Cardiac fibroblast (primary cell): ENCODE results near the gene PTPRD.

Experiments
- DNase-seq, 2 donors: peaks; one replicate each; pipeline versions ENCODE4 v3.0.0 to v3.0.0-alpha.2; 2010; ENCODE audit warnings: low read depth in 2 of 2
- H3K4me3 ChIP-seq, 2 donors: replicated peaks in 1 of 2; 1 replicate in 1 of 2; 2 replicates in 1 of 2; pipeline ENCODE4 v1.5.1; 2011; ENCODE audit warnings: low read depth in 2 of 2, low read length in 2 of 2, mild to moderate bottlenecking in 2 of 2, moderate library complexity in 1 of 2
- TF ChIP-seq, protein P1 (sequence below): IDR thresholded peaks from one replicate; pipeline ENCODE4 v1.5.1; 2011; ENCODE audit warnings: low read depth, mild to moderate bottlenecking, low read length, inconsistent platforms

The PTPRD gene

DNA sequence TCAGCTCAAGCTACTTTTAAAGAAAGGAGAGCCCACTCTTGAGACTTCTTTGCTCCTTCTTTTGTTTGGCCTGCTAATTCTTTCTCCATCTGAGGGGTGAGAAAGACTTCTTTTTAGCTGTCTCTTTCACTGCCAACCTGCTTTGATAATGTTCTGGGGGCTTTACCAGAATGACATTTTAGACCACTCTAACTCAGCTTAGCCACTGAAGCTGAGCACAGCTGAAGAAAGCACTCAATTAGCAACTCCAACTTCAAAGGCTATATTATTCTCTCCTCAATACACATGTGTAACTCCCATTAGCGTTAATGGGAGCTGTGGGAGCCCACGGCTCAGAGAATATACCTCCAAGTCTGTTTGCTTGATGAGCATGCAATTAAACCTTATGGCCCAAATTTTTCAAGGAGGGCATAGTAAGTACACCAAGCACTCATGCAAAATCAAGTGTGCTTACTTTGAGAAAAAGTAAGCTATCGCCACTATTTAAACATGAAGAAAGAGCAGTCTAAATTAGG lies 1997.8 kb downstream of the PTPRD start:
- no peak for DNase-seq
- no peak overlapping the region for H3K4me3 ChIP-seq
- TF ChIP-seq, protein P1, sequence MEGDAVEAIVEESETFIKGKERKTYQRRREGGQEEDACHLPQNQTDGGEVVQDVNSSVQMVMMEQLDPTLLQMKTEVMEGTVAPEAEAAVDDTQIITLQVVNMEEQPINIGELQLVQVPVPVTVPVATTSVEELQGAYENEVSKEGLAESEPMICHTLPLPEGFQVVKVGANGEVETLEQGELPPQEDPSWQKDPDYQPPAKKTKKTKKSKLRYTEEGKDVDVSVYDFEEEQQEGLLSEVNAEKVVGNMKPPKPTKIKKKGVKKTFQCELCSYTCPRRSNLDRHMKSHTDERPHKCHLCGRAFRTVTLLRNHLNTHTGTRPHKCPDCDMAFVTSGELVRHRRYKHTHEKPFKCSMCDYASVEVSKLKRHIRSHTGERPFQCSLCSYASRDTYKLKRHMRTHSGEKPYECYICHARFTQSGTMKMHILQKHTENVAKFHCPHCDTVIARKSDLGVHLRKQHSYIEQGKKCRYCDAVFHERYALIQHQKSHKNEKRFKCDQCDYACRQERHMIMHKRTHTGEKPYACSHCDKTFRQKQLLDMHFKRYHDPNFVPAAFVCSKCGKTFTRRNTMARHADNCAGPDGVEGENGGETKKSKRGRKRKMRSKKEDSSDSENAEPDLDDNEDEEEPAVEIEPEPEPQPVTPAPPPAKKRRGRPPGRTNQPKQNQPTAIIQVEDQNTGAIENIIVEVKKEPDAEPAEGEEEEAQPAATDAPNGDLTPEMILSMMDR: no peak

DNA sequence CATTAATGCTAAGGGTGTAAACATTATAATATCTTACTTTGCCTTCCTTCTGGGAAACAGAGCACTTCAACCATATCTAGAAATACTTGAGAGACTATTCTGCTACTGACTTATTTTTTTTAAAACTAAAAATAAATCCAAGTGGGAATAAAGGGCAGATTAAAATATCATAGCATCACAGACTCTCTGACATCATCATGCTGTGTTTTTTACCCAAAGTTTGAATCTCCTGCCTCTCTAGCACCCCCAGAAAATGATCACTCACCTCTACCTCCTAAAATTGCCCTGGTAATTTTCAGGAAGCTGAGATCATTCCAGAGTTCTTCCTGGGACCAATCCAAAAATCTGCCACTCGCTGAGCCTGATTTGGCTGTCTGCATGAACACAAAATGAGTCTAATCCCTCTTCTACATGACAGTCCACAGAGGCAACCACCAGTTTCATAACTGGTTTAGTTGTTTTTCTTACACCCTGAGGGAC lies 1999.4 kb downstream of the PTPRD start:
- DNase-seq: peak in 1 of 2 donors; percentile 2
- TF ChIP-seq, protein P1: no peak
- H3K4me3 ChIP-seq: no peak overlapping the region

DNA sequence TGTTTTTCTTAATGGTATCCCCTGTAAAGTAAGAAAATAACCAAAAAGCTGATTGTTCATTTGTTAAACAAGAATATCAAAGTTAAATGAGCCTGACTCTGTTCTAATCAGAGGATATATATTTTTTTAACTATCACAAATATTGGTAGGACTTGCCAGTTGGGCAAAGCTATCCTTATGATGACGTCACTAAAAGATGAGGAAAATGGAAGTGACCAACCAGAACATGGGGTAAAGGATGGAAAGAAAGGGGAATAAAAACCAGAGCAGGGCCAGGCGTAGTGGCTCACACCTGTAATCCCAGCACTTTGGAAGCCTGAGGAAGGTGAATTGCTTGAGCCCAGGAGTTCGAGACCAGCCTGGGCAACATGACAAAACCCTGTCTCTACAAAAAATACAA lies 2001.6 kb downstream of the PTPRD start:
- DNase-seq: no peak
- H3K4me3 ChIP-seq: no peak overlapping the region
- TF ChIP-seq, protein P1: no peak

DNA sequence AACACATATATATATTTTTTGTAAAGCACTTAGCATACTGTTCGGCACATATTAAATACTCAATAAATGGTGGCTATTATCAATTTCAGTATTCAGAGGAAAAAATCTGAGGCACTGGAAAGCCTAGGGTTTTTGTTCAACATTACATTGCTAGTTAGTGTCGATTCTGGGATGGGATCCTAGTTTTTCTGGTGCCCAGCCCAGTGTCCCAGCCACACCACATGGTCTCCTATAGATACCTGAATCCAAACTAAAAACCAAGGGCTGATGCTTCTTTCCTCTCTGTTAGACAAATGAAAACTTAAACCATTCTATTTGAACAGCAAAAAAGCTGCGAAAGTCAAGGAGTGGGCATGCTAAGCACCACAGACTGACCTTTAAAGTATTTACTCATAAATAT lies 2002.5 kb downstream of the PTPRD start:
- TF ChIP-seq, protein P1: no peak
- no peak for DNase-seq
- H3K4me3 ChIP-seq: no peak overlapping the region

DNA sequence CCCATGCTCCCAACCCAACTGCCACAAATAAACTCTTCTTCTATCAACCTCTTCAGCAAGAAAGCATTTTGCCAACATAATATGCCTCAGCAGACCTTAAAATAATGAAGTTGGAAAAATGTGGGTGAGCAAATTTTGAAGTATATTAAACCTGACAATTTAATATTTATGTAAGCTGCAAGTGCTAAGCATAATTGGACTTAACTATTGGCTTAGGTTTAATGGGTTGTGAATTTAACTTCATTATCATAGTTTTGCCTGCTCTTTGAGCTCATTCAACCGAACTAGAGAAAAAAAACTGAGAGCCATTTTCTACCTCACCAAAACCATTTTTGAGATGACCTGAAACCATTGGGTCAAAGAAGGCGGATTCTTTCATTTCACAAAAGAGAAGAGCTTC lies 2007.7 kb downstream of the PTPRD start:
- no peak overlapping the region for H3K4me3 ChIP-seq
- TF ChIP-seq, protein P1: no peak
- no peak for DNase-seq

DNA sequence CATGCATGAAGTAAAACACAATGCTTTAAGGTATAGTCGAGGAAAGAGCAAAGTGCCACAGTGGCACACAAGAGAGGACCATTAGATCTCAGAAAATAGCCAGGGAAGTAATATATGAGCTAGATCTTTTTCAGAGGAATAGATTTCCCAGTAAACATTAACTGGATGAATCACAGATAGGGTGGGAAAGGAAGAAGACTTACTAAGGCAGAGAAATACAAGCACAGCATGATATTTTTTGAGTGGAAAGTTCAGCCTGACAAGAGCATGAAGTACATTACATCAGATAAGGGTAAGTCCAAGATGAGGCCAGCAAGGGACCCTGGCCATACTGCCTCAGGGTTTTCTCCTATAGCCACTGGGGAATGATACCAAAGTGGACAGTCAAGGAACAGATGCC lies 2008.6 kb downstream of the PTPRD start:
- H3K4me3 ChIP-seq: no peak overlapping the region
- DNase-seq: no peak
- TF ChIP-seq, protein P1: no peak
